HG02642 (cell line): ENCODE results near the gene C4B.

Experiments used
- ATAC-seq: cut with Tn5 transposase; IDR thresholded peaks from one replicate; pipeline ENCODE4 v1.9.1; 2021; ENCODE audit warnings: mild to moderate bottlenecking; ENCODE audit not compliant: unreplicated experiment, poor library complexity

Gene C4B

GRCh38 chr6:32074996-32075532, 60.5 kb downstream of the C4B start:
- ATAC-seq: no peak

- ATAC-seq: no peak
Measured at GRCh38 chr6:32075781-32076180, 61.2 kb downstream of the C4B start.

GRCh38 chr6:32076321-32076809, 61.8 kb downstream of the C4B start:
- ATAC-seq: no peak

- no peak for ATAC-seq
Measured at GRCh38 chr6:32079566-32080290, 65.1 kb downstream of the C4B start.

DNA sequence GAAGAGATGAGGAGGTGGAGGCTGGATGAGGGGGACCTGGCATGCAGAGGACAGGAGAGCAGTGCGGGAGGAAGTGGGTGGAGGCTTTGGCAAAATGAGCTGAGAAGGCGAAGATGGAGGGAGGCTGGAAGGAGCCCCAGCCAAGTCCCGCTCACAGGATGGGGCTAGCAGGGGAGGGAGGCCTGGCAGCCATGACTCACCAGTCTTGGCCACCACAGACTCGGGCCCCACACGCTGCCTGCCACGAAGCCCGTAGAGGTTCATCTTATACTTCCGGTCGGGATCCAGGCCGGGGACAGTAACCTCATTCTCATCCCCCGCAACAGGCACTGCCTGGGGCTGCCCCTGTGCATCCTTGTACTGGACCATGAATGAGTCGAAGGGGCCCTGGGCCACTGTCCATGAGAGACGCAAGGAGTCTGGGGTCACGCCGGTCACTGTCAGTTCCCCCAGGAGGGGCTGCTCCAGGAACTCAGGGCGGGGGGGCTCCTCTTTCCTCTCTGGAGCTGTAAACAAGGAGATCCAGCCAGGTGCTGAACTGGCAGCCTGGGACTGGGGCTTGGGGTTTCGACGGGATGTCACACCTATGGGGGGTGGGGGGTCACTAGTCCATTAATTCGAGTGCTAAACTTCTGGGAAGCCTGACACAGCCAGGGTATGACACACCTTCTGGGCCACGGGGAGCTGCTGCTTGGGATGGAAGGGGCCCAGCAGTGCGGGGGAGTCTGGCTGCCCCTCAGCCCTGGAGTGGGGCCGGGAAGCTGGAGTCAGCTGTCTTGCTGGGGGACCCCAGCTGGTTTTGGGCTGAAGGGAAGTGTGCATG, 66.8 kb downstream of the C4B start:
- ATAC-seq: no peak

DNA sequence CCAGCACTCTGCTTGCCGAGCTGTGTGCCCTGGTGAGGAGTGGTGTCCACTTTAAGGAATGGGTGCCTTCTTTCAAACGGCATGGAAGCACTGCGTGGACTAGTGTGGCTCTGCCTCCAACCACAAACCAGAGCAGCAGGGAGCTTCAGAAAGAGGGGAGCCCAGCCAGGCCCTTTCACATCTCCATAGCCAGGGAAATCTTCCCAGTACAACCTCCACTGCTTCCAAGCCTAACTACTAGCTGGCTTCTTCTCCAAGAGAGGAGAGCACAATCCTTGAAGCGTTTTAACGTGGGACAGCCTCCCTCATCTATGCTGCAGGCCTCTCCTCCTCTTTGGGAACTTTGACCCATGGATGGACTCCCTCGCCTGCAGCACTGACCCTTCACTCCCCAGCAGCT, 67.9 kb downstream of the C4B start:
- no peak for ATAC-seq

- no peak for ATAC-seq
Measured at GRCh38 chr6:32082935-32083334, 68.3 kb downstream of the C4B start.

DNA sequence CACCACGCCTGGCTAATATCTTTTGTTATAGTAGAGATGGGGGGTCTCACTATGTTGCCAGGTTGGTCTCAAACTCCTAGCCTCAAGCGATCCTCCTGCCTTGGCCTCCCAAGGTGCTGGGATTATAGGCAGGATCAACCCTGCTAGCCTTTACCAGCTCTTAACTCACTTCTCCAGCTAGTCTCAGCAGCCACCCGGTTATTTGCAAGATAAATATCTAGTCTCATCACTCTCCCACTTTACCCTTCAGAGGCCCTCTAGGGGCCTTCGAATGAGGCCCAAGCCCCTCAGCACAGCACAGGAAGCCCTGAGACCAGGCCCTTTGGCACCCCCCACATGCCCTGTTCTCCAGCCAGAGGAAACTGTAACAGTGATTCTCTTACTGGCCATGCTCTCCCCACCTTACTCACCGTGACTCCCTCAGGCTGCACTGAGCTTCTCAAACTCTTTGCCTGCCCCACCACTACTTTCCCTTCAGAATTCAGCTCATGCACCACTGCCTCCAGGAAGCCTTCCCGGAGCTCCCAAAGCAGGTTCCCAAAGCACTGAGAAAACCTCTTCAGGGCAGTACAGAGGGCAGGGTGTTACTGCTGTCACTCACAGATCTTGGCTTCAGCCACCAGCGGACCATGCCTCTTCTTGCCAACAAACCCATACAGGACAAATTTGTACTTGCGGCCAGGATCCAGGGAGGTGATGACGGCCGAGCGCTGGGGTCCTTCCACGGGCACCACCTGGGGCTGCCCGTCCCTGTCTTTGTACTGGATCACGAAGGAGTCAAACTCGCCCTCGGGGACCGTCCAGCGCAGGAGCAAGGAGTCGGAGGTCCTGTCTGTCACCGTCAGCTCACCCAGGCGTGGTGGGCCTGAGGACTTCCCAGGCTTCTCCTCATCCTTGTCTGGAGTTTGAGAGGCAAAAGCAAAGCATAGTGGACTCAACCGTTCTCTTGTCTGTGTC, 69.5 kb downstream of the C4B start:
- ATAC-seq: no peak

GRCh38 chr6:32084780-32085179, 70.2 kb downstream of the C4B start:
- ATAC-seq: no peak
